Liver (tissue), 3 donors: Measurements from ENCODE around the gene TTC1.
"Not testable (repeated sequence)": the region's sequence is repeated elsewhere in the genome, so short reads cannot be mapped to it uniquely, and the experiment has no call there.

ENCODE experiments used
- ATF3 ChIP-seq: IDR thresholded peaks from 2 replicates; pipeline ENCODE4 v1.6.1; 2016; ENCODE audit warnings: antibody characterized with exemption
- CTCF ChIP-seq: fragments of 150-350 bp; IDR thresholded peaks from 2 replicates; pipeline ENCODE4 v1.5.1; 2017; ENCODE audit warnings: improper control_type of control experiment, low read depth, low read length; ENCODE audit not compliant: missing input control
- HNF4G ChIP-seq: IDR thresholded peaks from 2 replicates; pipeline ENCODE4 v1.6.1; 2016; ENCODE audit warnings: antibody characterized with exemption
- MAX ChIP-seq: IDR thresholded peaks from 2 replicates; pipeline ENCODE4 v1.6.1; 2016; ENCODE audit warnings: antibody characterized with exemption
- RAD21 ChIP-seq, 2 donors: IDR thresholded peaks; 2 replicates each; pipeline ENCODE4 v1.6.1; 2016; ENCODE audit warnings: antibody characterized with exemption in 2 of 2, mild to moderate bottlenecking in 2 of 2
- REST ChIP-seq: IDR thresholded peaks from 2 replicates; pipeline ENCODE4 v1.6.1; 2016; ENCODE audit warnings: antibody characterized with exemption, mild to moderate bottlenecking
- RXRA ChIP-seq, 2 donors: IDR thresholded peaks; 2 replicates each; pipeline ENCODE4 v1.6.1; 2017 to 2018; ENCODE audit warnings: antibody characterized with exemption in 2 of 2, mild to moderate bottlenecking in 1 of 2
- SP1 ChIP-seq: IDR thresholded peaks from 2 replicates; pipeline ENCODE4 v1.6.1; 2018; ENCODE audit warnings: antibody characterized with exemption, mild to moderate bottlenecking
- YY1 ChIP-seq: IDR thresholded peaks from 2 replicates; pipeline ENCODE4 v1.6.1; 2016; ENCODE audit warnings: antibody characterized with exemption, mild to moderate bottlenecking
- donor health status: healthy.
- donor health status: healthy.

GRCh38 chr5:160008529-160008876 lies 436 bp upstream of the TTC1 start:
- TF ChIP-seq RAD21 (IDR thresholded peaks at IDR 0.05); HNF4G; CTCF; ATF3; REST; YY1; RXRA (IDR thresholded peaks at IDR 0.05); SP1; MAX: not testable (repeated sequence)
